HL-60/S4 treated with retinoic acid at 250 ng/mL for 4 days and 3 days (cell line): ENCODE data around the gene TSGA10IP.

Experiments
- in situ Hi-C: fragments of 300-500 bp; cut with MboI; formaldehyde crosslinking; loops from 2 replicates; pipeline ENCODE4 v1.7.0; 2022; ENCODE audit warnings: low sequenced_read_pairs

The TSGA10IP gene

DNA sequence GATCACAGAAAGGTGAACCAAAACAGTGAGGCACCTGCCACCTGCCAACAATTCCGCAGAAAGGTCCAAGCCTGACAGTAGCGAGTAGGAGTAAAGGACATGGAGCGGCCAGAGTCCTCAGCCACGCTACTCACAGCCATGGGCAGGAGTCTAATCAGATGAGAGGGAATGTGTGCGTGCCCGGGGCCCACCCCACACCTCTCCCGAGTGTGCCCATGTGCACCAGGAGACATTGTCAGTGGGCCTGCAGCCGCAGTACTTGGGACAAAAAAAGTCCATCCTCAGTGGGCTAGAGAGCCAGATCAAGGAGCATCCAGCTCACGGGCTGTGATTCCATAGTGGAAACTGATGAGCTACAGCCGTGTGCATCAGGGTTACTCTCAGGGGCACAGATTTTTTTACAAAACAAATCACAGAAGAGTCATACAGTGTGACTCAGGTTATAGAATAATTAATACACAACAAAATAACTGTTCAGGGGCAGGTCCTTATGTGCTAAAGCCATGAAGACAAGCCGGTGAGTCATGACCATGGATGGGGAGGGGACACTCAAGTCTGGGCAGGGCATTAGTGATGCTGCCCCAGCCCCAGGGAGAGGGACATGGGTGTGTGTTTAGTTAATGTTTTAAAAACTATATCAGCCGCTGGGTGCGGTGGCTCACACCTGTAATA, 28.3 kb downstream of the TSGA10IP start:
- in situ Hi-C loops = no loop called here

DNA sequence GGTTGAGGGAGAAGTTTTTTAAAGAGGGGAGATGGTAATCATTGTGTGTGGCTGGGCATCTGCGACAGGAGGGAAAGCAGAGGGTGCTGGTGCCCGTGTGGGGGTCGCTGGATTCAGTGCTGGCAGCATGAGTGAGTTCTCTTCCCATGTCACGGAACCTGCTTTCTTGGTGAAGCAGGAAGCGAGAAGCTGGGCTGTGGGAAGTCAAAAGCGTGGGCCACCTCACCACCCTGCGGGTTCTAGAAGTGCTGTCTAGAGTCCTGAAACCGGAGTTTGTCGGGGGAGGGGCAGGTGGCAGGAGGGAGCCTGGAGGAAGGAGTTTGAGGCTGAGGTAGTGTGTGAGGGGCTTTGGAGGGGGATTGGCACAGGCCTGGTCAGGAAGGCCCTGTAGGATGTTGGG, 30.5 kb downstream of the TSGA10IP start:
- in situ Hi-C loops = loop anchor here (25.0 kb wide), 1 partner anchor 263 kb away; the partner anchor contains the start of genes KAT5 and RNASEH2C

DNA sequence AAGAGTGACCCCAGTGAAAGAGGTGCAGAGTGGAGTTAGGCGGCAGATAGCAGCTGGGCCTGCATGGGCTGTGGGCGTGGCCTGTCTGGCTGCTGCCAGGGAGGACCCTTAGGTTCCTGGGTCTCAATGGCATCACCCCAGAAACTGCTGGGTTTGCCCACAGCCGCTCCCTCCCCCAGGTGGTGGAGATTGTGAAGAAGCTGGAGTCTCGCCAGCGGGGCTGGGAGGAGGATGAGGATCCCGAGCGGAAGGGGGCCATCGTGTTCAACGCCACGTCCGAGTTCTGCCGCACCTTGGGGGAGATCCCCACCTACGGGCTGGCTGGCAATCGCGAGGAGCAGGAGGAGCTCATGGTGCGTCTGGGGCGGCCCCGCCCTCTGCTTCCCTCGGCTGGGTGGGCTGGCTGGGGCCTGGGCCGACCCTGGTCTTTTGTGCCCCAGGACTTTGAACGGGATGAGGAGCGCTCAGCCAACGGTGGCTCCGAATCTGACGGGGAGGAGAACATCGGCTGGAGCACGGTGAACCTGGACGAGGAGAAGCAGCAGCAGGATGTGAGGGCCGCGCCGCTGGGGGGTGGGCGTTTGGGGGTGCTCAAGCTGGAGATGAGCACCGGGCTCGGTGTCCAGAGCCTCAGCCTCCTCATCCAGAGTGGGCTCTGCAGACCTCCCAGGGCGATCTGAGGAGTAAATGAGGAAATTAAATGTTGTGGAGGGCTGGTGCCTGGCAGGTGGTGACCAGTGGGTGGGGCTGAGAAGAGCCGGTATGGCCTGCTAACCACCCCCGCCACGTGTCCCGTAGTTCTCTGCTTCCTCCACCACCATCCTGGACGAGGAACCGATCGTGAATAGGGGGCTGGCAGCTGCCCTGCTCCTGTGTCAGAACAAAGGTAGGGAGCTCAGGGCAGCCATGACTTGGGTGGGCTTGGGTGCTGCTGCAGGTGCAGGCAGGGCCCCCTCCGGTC, 31.2 kb downstream of the TSGA10IP start:
- in situ Hi-C loops = loop anchor here (25.0 kb wide), 1 partner anchor 264 kb away; the partner anchor contains the start of genes KAT5 and RNASEH2C

DNA sequence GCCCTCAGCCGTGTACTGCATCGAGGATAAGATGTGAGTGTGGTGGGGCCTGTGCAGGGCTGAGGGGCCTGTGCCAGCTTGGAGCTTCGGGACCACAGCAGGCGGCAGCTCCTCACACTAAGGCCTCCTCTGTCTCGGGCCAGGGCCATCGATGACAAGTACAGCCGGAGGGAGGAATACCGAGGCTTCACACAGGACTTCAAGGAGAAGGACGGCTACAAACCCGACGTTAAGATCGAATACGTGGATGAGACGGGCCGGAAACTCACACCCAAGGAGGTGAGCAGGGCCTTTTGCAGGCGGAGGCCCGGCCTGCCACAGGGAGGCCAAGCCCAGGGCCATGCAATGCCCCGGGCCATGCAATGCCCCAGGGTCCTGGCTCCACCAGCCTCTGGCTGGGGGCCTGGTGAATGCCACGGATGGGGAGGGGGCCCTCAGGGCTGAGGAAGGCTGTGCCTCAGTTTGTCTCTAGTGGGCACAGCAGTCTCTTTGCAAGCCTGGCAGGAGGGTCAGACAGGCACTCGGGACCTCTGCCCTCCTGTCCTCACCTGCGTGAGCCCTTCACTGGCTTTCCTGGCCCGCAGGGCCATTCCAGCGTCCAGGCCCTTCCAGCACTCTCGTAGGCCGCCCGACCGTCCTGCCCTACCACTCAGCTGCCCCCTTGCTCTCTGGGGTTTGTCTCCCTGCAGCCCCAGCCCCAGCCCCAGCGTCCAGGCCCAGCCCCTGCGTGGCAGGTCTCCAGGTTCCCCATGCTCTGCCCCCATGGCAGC, 32.5 kb downstream of the TSGA10IP start:
- in situ Hi-C loops = loop anchor here (25.0 kb wide), 1 partner anchor 266 kb away; the partner anchor contains the start of genes KAT5 and RNASEH2C

DNA sequence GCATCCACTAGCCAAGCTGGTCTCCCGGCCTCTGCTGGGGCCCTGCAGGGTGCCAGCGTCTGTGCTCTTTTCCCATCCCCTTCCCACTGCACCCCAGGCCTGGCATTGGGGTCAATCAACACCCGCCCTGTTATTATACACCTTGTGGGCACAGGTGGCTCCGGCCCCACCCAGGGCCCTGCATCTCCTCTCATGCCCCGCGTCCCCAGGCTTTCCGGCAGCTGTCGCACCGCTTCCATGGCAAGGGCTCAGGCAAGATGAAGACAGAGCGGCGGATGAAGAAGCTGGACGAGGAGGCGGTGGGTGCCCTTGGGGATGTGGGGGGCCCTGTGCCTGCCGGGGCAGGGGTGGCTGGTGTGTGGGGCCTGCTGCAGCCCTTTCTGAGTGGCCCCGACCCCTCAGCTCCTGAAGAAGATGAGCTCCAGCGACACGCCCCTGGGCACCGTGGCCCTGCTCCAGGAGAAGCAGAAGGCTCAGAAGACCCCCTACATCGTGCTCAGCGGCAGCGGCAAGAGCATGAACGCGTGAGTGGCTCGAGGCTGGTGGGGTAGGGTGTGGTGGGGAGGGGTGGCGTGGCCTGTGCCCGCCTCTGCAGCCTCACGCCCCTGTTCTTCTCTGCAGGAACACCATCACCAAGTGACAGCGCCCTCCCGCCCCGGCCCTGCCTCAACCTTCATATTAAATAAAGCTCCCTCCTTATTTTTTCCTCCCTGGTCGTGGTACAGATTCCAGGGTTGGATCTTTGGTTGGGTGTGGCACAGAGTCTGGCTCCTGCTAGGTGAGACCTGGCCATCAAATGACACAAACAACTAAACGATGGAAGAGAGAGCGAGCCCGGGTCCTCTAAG, 33.3 kb downstream of the TSGA10IP start:
- in situ Hi-C loops = loop anchor here (25.0 kb wide), 1 partner anchor 266 kb away; the partner anchor contains the start of genes KAT5 and RNASEH2C

DNA sequence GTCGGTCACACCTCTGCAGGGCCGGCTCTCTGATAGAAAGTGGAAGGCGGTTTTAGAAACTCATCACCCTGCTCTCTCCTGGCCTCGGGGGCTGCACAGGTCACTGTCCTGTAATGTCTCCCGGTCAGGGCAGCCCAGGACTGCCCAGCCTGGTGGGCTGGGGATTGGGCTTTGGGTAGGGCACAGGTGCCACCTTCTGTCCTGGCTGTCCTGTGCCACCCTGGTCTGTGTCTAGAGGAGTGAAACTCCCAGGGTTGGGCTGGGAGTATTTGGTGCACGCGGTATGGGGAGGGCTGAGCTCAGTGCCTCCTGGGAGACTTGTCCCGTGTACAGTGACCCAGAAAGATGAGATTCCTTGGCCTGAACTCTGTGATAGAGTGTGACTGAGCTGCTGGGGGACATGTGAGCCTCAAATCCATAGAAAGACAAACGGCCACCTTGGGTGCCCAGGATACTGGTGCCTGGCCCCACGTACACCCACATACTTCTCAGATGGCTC, 34.0 kb downstream of the TSGA10IP start:
- in situ Hi-C loops = loop anchor here (25.0 kb wide), 1 partner anchor 267 kb away; the partner anchor contains the start of genes KAT5 and RNASEH2C

DNA sequence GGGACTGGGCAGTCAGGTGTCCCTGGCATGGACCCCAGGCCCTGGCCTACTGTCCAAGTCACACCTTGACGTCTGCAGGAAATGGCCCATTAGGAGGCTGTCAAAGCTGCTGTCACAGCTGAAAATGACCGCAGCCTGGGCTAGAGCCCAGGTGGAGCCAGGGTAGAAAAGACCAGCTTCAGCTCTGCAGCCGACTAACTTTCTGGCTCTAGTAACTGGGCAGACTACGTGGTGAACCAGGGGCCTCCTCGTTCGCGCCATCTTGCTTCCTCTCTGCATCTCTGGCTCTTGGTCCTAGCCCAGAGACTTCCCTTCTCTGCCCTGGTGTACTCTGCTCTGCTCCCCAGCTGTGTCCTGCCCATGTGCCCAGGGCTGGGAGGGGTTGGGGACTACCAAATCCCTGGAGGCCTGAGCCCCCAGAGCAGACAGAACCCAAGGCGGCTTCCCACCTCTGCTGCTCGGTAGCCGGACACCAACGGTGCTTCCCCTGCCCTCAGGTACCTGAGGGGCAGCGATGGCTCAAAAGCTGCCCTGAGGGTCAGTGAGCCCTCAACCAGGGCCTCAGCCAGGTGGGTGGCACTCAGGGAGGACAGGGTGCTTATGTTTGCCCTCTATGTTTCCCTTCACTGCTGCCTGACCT, 35.9 kb downstream of the TSGA10IP start:
- in situ Hi-C loops = loop anchor here (10.0 to 25.0 kb wide), 2 partner anchors 106 to 269 kb away; partner anchors contain the start of genes CTSW, EFEMP2, KAT5 and RNASEH2C

DNA sequence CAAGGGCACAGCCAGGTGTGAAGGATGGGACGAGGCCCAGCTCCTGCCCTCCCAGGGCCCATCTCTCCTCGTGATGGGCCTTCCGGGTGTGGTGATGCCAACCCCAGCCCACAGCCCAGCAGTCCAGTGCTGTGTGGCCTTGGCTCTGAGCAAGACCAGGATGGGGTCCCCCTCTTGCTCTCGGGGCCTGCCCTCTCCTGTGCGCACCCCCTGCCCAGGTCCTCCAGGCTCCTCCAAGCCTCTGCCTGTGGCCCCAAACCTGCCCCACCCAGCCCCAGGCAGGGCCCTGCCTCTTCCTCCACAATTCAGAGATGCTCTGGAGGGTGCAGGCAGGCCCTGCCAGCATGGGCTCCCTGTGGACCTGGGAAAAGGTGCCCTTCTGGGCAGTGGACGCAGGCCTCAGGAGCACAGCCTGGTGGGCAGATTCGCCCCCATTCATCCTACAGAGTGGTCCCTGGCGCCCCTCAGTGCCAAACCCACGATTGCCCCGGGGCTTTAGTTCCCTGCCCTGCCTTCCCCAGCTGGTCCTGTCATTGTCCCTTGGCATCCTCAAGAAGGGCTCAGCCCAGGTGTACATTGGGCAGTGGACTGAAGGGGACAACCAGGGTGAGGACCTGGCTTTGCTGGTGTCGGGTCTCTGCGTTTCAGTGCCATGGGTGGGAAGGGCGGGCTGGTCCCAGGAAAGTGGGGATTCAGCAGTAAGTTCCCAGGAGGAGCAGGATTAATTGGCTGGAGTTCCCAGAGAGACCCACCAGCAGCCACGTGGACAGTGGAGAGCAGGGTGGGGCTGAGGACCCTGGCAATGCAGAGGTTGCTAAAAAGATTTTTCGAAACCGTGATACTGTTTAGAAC, 36.9 kb downstream of the TSGA10IP start:
- in situ Hi-C loops = loop anchor here (10.0 to 25.0 kb wide), 2 partner anchors 107 to 270 kb away; partner anchors contain the start of genes CTSW, EFEMP2, KAT5 and RNASEH2C

DNA sequence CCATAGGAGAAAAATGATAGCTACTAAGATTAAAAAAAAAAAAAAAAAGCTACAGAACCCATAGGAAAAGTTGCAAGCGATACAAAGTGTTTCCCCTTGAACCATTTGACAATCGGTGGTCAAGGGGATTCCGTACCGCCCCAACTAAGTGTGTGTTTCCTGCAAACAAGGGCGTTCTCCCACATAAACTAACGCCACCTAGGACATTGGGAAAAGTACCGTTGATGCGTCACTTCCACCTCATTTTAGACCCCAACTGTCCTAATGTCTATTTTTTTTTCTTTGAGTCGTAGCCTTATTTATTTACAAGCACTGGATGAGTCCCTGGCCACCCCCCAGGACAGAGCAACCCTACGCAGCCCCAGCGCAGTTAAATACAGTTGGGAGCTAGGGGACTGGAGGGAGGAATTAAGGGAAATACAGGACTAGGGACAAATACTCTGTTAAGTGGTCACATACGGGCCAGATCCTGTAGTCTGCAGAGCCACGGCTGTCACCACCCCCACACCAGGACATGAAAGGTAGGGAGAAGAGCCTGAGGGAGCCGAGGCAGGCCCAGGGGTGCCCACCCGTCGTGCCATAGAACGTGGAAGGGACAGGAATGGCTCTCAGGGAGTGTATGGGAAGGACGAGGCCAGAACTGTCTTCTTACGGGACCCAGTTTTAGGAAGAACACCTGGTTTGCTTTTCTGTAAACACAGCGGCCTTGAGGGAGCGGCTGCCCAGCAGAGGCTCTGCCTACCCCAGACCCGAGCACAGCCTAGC, 37.7 kb downstream of the TSGA10IP start:
- in situ Hi-C loops = loop anchor here (10.0 to 25.0 kb wide), 2 partner anchors 108 to 271 kb away; partner anchors contain the start of genes CTSW, EFEMP2, KAT5 and RNASEH2C

DNA sequence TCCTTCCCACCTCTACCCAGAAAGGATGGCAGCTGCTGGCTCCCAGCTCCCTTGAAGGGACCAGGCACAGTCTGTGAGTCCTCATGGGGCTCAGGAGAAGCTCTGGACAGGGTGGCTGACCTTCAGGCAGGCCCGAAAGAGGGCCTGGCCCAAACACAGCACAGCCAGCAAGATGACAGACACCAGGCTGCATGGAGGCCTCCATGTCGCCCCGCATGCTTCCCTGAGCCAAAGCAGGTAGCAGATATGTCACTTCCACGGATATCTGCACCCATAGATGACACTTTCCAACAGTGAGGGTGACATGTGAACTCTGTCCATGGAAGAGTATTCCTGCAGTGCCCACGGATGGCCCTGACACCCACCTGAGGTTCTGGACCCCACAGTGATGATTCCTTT, 38.3 kb downstream of the TSGA10IP start:
- in situ Hi-C loops = loop anchor here (10.0 to 25.0 kb wide), 2 partner anchors 109 to 271 kb away; partner anchors contain the start of genes CTSW, EFEMP2, KAT5 and RNASEH2C

DNA sequence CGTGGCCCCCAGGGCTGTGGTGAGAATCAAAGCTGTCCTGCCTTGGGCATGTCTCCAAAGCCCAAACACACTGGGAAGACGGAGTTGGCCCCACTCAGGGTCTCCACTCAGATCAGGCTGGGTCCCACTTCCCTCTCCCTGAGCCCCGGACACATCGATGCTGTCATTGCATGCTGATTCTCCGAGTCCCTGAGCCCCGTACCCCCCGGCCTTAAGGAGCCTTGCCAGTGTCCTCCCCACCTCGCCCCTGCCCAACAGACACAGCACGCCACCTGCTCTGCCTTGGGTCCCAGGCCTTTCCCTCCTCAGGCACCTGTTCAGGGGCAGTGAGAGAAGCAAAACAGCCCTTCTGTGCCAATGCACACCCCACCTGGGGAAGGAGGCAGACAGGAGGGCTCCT, 42.1 kb downstream of the TSGA10IP start:
- in situ Hi-C loops = loop anchor here (10.0 to 25.0 kb wide), 2 partner anchors 113 to 275 kb away; partner anchors contain the start of genes CTSW, EFEMP2, KAT5 and RNASEH2C

DNA sequence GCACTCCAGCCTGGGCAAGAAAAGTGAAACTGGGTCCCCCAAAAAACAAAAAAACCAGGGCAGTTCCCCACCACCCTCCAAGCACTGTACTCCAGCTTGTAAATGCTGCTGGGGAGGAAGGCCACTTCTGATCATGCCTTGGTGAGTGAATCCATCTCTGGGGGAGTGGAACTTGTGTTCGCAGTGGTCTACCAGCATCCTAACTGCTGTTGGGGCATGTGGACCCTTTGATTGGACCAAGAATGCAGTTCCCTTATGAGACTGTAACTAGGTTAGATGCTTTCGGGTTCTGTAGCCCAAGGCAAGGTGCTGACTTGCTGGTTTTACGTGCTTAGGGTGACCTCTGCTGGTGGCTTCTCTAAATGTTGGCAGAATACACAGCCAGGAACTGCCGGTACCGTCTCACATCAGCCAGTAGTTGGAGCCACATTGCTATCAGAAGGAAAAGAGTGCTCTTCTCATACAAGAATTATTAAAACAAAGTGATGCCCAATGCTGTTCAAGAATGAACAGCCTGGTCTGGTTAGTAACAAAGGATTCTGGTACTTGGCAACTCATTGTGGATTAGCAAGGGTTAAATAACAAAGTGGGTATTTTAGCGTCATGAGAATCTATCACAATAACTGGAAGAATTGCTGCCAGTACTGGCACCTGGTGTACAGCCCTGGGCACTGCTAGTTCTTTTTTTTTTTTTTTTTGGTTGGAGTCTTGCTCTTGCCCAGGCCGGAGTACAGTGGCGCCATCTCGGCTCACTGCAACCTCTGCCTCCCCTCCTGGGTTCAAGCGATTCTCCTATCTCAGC, 43.7 kb downstream of the TSGA10IP start:
- in situ Hi-C loops = loop anchor here (10.0 to 25.0 kb wide), 2 partner anchors 114 to 277 kb away; partner anchors contain the start of genes CTSW, EFEMP2, KAT5 and RNASEH2C

DNA sequence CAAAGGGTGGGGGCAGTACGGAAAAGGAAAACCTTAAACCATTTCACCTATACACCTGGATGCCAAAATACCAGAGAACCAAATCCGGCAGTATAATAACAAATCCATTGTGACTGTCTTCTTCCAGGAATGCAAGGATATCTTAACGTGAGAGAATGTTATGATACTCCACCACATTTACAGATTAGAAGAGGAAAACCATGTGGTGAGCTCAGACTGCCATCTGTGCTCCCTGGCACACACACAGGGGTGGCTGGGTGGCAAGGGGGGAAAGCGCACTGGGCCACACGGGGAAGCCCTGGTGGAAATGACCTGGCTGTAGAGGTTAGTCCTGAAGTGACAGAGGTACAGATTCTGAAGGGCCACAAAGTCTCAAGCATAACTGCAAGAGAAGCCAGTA, 46.8 kb downstream of the TSGA10IP start:
- in situ Hi-C loops = loop anchor here (25.0 kb wide), 1 partner anchor 280 kb away; the partner anchor contains the start of genes KAT5 and RNASEH2C

DNA sequence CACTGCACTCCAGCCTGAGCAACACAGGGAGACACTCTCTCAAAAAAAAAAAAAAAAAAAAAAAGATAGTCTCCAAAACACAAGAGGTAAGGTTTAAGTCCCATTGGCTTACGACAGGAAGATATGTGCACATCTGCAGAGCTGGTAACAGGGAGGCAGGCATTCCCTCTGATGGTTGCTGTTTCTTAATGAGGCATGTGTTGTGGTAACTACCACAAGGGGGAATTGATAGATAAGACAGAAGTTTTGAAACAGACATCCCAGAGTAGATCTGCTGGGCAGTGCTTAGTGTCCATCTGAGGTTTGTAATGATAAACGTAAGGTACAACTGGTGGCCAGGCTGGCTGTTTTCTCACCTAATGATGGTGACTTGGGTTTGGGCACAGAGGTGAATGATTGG, 52.0 kb downstream of the TSGA10IP start:
- in situ Hi-C loops = loop anchor here (25.0 kb wide), 1 partner anchor 285 kb away; the partner anchor contains the start of genes KAT5 and RNASEH2C

DNA sequence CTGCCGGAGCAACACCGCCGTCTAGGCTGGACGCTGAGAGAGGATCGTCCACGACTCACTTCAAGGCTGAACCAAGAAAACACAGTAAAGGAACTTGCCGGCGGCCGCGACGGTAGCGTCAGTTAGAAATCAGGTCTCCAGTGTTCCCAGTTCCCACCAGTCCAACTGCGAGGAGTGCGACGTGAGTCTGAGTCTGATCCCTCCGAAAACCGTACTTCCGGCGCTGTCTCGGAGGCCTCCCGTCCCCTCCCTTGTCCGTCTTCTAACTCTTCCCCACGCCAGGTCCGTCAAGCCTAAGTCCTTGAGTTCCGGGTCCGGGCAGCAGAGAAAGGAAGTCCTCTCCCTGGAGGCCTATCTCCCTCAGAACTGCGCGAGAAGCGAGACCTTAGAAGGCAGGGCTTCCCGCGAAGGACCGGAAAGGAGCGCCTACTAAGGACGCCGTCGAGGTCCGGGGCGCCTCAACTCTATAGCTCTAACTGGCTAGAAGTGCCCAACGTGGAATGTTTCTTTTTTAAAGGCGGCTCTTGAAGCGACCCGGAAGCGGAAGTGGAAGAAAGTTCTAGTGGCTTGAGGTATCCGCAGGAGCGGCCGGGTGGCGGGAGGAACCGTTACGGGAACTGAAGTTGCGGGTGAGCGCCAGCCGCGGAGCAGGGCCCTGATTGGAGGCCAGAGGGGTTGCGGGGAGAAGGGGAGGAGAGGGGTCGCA, 56.8 kb downstream of the TSGA10IP start, which contains the start of the genes BANF1 and EIF1AD:
BANF1 (plus strand) TSS at position 562 of the 706 bp plus-strand sequence. CDS start 748 bp downstream, outside the sequence.
EIF1AD (minus strand) TSS at position 216 of the 706 bp plus-strand sequence. CDS start 1,768 bp downstream, outside the sequence.
- in situ Hi-C loops = no loop called here
